ENCODE measurements around the gene DLEC1. TPM values are rescaled to one million over a fixed set of nuclear protein-coding genes. Genes with fewer than 3 reads are reported as not detected.
A peak's percentile ranks its signal among the peaks of the same experiment; 100 is the strongest.

Gene DLEC1
- total and polyA plus RNA-seq, 8 donors = 0.14 to 0.75 (median 0.51) TPM

- DNase-seq (no peak), ATAC-seq (no peak), FAIRE-seq (no peak)
- no peaks in the 10 kb centered on the region for H3K9me3 ChIP-seq
- H3K27ac ChIP-seq = peak overlapping the region in 1 of 4 donors; percentile 25
- H3K4me1 ChIP-seq = no peaks in the 10 kb centered on the region
- intact Hi-C loops (cut with DNase I) = no loop called here
- no peaks in the 10 kb centered on the region for H3K36me3 ChIP-seq
- no peak for TF ChIP-seq CTCF (IDR thresholded peaks at IDR 0.05)
- H3K4me3 ChIP-seq = no peak overlapping the region
- 74 to 79% methylated on average over 3 of the region's 3 CpGs for WGBS, 2 donors
- H3K27me3 ChIP-seq = no peaks in the 10 kb centered on the region
Measured at GRCh38 chr3:38150780-38151528, 111.9 kb downstream of the DLEC1 start.

GRCh38 chr3:38151667-38152265 lies 112.8 kb downstream of the DLEC1 start:
- Histone ChIP-seq H3K4me1 (no peaks in the 10 kb centered on the region), H3K27me3 (no peaks in the 10 kb centered on the region), H3K9me3 (no peaks in the 10 kb centered on the region), H3K36me3 (no peaks in the 10 kb centered on the region), H3K4me3 (no peak overlapping the region), H3K27ac (peak overlapping the region in 1 of 4 donors; percentile 25)
- peak in 3 of 4 donors; percentile 41 to 45 (median 44) for ATAC-seq
- no peak for DNase-seq
- intact Hi-C loops (cut with DNase I) = no loop called here
- WGBS, 2 donors = 88 to 91% methylated on average over 3 of the region's 3 CpGs
- TF ChIP-seq CTCF (IDR thresholded peaks at IDR 0.05) = no peak
- FAIRE-seq = no peak

GRCh38 chr3:38152609-38153008 lies 113.6 kb downstream of the DLEC1 start:
- intact Hi-C loops (cut with DNase I) = no loop called here
- no peak for DNase-seq
- no peaks in the 10 kb centered on the region for H3K27me3 ChIP-seq
- no peak for FAIRE-seq
- no peaks in the 10 kb centered on the region for H3K36me3 ChIP-seq
- H3K4me1 ChIP-seq = no peaks in the 10 kb centered on the region
- WGBS, 2 donors = 89 to 91% methylated on average over 2 of the region's 2 CpGs
- no peak for ATAC-seq
- H3K4me3 ChIP-seq = no peak overlapping the region
- H3K9me3 ChIP-seq = no peaks in the 10 kb centered on the region
- no peak overlapping the region for H3K27ac ChIP-seq
- no peak for TF ChIP-seq CTCF (IDR thresholded peaks at IDR 0.05)

- no peak for FAIRE-seq
- H3K27me3 ChIP-seq = no peaks in the 10 kb centered on the region
Measured at GRCh38 chr3:38153221-38153620, 114.2 kb downstream of the DLEC1 start.

More at GRCh38 chr3:38153221-38153620, 114.2 kb downstream of the DLEC1 start:
- intact Hi-C loops (cut with DNase I) = no loop called here
- TF ChIP-seq CTCF (IDR thresholded peaks at IDR 0.05) = no peak
- ATAC-seq (no peak), DNase-seq (no peak)
- H3K27ac ChIP-seq = no peak overlapping the region
- no peaks in the 10 kb centered on the region for H3K36me3 ChIP-seq
- H3K9me3 ChIP-seq = no peaks in the 10 kb centered on the region
- H3K4me1 ChIP-seq = no peaks in the 10 kb centered on the region
- no peak overlapping the region for H3K4me3 ChIP-seq
- 88 to 95% methylated on average over 2 of the region's 2 CpGs for WGBS, 2 donors

Measured in pancreas (tissue), 10 donors.